Tibial nerve (tissue), 4 donors: ENCODE results near the gene RGS2. TPM values are rescaled to one million over a fixed set of nuclear protein-coding genes. Genes with fewer than 3 reads are reported as not detected.

Source experiments
- DNase-seq, 2 donors: peaks; one replicate each; pipeline ENCODE4 v3.0.0-alpha.2; 2019; ENCODE audit warnings: low spot score in 2 of 2
- H3K27ac ChIP-seq, 4 donors: fragments of 200-600 bp; sonication (generic) in 3 of 4; one replicate each; pipeline ENCODE4 v1.5.1; 2017 to 2019; ENCODE audit warnings: mild to moderate bottlenecking in 1 of 4
- H3K27me3 ChIP-seq, 2 donors: fragments of 200-600 bp; sonication (generic) in 1 of 2; one replicate each; pipeline versions ENCODE4 v1.5.1 to v1.6.0; 2017 to 2019
- H3K36me3 ChIP-seq, 3 donors: fragments of 200-600 bp; sonication (generic); one replicate each; pipeline ENCODE4 v1.5.1; 2018 to 2019
- H3K4me1 ChIP-seq, 4 donors: fragments of 200-600 bp; sonication (generic) in 3 of 4; one replicate each; pipeline ENCODE4 v1.5.1; 2017 to 2019
- H3K4me3 ChIP-seq, 4 donors: fragments of 200-600 bp; sonication (generic) in 3 of 4; one replicate each; pipeline ENCODE4 v1.5.1; 2017 to 2019; ENCODE audit warnings: mild to moderate bottlenecking in 1 of 4, moderate library complexity in 1 of 4
- H3K9me3 ChIP-seq, 4 donors: fragments of 200-600 bp; sonication (generic) in 3 of 4; one replicate each; pipeline ENCODE4 v1.5.1; 2017 to 2019
- EP300 ChIP-seq, 2 donors: sonication (generic); formaldehyde crosslinking; IDR thresholded peaks; one replicate each; pipeline ENCODE4 v1.6.1; 2017; ENCODE audit warnings: antibody characterized with exemption in 2 of 2, mild to moderate bottlenecking in 1 of 2
- POLR2A ChIP-seq, 2 donors: fragments of 450-650 bp; IDR thresholded peaks; one replicate each; pipeline ENCODE4 v1.6.1; 2017; ENCODE audit warnings: antibody characterized with exemption in 2 of 2, mild to moderate bottlenecking in 2 of 2, moderate library complexity in 2 of 2
- WGBS, 2 donors: methylation state at CpG; one replicate each; pipeline ENCODE4 v1.1.5; 2018; 5-methylcytosine and 5-hydroxymethylcytosine counted together
- total RNA-seq, 4 donors: library from RNA; depleted of rRNA; stranded (reverse); fragments of >200 nt; gene quantifications; one replicate each; pipeline ENCODE4 v1.1.0, GENCODE V29; 2016
- TF ChIP-seq, protein P1 (sequence below), 5 experiments: fragments of 200-600 bp in 3 of 5; fragments of 450-650 bp in 2 of 5; sonication (generic) in 3 of 5; IDR thresholded peaks; one replicate each; pipeline ENCODE4 v1.5.1; 2016 to 2019; ENCODE audit warnings: antibody characterized with exemption in 5 of 5, mild to moderate bottlenecking in 3 of 5, moderate library complexity in 2 of 5

The RGS2 gene
- total RNA-seq, 4 donors from 2014 or later: 15.0 to 38.6 (median 31.1) TPM

DNA sequence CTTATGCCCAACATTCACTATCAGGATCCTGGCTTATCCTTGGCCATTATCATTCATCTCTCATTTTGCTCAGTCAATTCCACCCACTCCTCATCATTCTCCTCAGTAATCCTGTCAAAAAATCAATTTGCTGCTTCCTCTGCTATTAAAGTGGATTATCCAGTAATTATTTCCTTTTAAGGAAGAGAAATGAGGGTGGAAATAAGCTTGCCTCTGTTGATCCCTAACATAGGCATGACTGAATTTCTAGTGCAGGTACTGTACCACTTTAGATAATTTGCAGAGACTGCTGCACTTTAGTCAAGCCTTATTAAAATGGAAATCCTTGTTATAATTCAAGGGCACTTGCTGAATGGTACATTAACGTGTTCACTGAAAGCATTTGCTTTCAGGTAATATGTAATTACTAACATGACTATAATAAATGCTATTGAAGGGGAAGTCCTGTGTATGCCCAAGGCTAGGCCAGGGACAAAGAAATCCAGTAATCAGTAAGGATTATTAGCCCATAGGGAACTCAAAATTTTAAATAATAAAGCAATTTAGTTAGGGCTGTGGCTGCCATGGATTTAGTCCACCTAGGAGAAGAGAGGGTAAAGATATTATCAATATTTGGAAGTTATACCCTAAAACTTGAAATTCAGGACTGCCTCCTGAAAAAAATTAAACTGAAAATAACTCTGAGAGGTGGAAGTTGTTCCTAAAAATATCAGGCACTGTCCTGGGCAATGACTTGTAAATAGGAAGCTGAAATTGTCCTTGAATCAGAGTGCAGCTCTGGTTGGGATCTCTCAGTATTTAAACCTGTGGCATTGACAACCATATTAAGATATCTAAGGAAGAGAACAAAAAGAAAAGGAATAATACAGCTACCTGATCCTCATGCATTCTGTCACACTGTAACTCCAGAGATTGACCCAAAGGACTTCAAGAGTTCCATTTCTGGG is 43.4 kb downstream of the RGS2 start:
- no peaks in the 10 kb centered on the region for H3K27me3 ChIP-seq
- no peak overlapping the region for H3K4me3 ChIP-seq
- H3K4me1 ChIP-seq: no peaks in the 10 kb centered on the region
- WGBS, 2 donors: 0 to 3% methylated on average over 1 of the region's 1 CpG
- TF ChIP-seq EP300 (IDR thresholded peaks at IDR 0.05): no peak
- TF ChIP-seq, protein P1, sequence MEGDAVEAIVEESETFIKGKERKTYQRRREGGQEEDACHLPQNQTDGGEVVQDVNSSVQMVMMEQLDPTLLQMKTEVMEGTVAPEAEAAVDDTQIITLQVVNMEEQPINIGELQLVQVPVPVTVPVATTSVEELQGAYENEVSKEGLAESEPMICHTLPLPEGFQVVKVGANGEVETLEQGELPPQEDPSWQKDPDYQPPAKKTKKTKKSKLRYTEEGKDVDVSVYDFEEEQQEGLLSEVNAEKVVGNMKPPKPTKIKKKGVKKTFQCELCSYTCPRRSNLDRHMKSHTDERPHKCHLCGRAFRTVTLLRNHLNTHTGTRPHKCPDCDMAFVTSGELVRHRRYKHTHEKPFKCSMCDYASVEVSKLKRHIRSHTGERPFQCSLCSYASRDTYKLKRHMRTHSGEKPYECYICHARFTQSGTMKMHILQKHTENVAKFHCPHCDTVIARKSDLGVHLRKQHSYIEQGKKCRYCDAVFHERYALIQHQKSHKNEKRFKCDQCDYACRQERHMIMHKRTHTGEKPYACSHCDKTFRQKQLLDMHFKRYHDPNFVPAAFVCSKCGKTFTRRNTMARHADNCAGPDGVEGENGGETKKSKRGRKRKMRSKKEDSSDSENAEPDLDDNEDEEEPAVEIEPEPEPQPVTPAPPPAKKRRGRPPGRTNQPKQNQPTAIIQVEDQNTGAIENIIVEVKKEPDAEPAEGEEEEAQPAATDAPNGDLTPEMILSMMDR (IDR thresholded peaks at IDR 0.05): no peak
- TF ChIP-seq POLR2A (IDR thresholded peaks at IDR 0.05): no peak
- no peaks in the 10 kb centered on the region for H3K36me3 ChIP-seq
- no peak overlapping the region for H3K27ac ChIP-seq
- no peaks in the 10 kb centered on the region for H3K9me3 ChIP-seq
- DNase-seq: no peak

DNA sequence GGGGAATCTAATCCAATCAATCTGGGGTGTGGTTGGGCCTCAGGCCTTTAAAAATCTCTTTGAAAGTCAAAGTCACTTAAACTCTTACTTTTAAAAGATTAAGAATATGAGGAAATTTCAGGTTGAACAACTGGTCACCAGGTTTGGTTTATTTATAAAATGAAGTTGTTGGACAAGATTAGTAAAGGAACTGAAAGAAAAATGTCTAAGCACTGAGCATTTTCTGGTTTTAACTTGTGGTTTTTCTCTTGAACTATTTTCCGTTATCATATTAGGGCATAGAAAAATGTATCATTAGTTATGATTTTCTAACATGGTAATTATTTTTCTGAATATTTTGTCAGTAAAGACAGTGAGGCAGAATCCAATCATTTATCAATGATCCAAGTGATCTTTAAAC is 49.6 kb downstream of the RGS2 start:
- no peak overlapping the region for H3K4me3 ChIP-seq
- H3K9me3 ChIP-seq: no peaks in the 10 kb centered on the region
- H3K36me3 ChIP-seq: no peaks in the 10 kb centered on the region
- H3K27me3 ChIP-seq: no peaks in the 10 kb centered on the region
- 64 to 69% methylated on average over 1 of the region's 1 CpG for WGBS, 2 donors
- H3K27ac ChIP-seq: no peak overlapping the region
- no peak for DNase-seq
- no peaks in the 10 kb centered on the region for H3K4me1 ChIP-seq
- TF ChIP-seq POLR2A (IDR thresholded peaks at IDR 0.05): no peak
- TF ChIP-seq, protein P1 (IDR thresholded peaks at IDR 0.05): no peak
- TF ChIP-seq EP300 (IDR thresholded peaks at IDR 0.05): no peak

GRCh38 chr1:192859808-192860207 is 51.0 kb downstream of the RGS2 start:
- no peaks in the 10 kb centered on the region for H3K4me1 ChIP-seq
- DNase-seq: no peak
- TF ChIP-seq POLR2A (IDR thresholded peaks at IDR 0.05) (no peak), EP300 (IDR thresholded peaks at IDR 0.05) (no peak)
- TF ChIP-seq, protein P1 (IDR thresholded peaks at IDR 0.05): no peak

DNA sequence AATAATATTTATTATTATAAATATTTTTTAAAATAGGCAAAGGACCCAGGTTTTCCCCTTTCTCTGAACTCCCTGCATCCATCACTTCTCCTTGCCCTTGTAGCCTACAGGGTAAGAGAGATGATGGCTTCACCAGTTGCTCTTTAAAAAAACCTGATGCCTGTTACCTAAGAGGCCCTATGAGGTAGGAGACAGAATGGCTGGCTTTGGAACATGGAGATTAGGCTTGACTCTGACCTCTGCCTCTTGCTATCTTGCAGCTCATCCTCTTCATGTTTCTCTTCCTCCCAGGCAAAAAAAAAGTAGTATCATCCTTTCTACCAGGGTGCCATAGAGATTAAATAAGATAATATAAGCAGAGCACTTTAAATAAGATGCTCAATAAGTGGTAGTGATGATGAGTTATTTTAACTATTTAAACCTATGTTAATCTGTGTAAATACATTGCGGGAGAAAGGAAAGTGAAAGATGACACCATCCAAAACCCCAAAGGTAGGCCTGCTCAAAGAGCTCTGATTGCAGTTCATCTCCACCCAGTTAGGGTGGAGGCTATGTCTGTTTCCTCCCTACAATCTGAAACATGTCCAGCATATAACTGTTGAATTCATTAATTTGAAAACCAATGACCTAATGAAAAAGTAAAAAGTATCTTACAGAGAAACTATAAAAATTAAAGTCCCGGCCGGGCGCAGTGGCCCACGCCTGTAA is 51.8 kb downstream of the RGS2 start:
- no peaks in the 10 kb centered on the region for H3K4me1 ChIP-seq
- TF ChIP-seq EP300 (IDR thresholded peaks at IDR 0.05) (no peak), POLR2A (IDR thresholded peaks at IDR 0.05) (no peak)
- TF ChIP-seq, protein P1 (IDR thresholded peaks at IDR 0.05): no peak
- 76 to 81% methylated on average over 5 of the region's 5 CpGs for WGBS, 2 donors
- no peaks in the 10 kb centered on the region for H3K27me3 ChIP-seq
- DNase-seq: no peak
- H3K27ac ChIP-seq: no peak overlapping the region
- H3K36me3 ChIP-seq: no peaks in the 10 kb centered on the region
- no peaks in the 10 kb centered on the region for H3K9me3 ChIP-seq
- no peak overlapping the region for H3K4me3 ChIP-seq

More at GRCh38 chr1:192859808-192860207, 51.0 kb downstream of the RGS2 start:
- Histone ChIP-seq H3K36me3 (no peaks in the 10 kb centered on the region), H3K4me3 (no peak overlapping the region), H3K27me3 (no peaks in the 10 kb centered on the region), H3K27ac (no peak overlapping the region), H3K9me3 (no peaks in the 10 kb centered on the region)

DNA sequence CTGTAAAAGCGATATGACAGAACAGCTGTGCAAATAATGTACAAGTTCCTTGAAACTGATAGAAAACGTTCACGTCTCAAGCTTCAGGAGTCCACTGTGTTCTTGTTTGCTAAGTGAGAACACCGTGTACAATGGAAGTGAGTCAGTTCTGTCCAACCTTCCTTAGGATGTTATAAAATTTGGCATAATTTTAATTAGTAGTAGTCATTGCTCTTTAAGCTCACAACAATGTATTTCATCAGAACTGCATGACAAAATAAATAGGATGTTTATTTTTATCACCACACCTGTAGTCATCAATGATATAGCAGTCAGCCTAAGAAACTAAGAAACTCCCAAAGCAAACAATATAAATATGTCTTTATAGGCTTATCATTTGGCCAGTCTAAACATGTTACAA is 53.0 kb downstream of the RGS2 start:
- WGBS, 2 donors: 80 to 82% methylated on average over 4 of the region's 4 CpGs

More for the DNA sequence above, 53.0 kb downstream of the RGS2 start:
- Histone ChIP-seq H3K9me3 (no peaks in the 10 kb centered on the region), H3K27ac (no peak overlapping the region), H3K36me3 (no peaks in the 10 kb centered on the region), H3K4me3 (no peak overlapping the region), H3K27me3 (no peaks in the 10 kb centered on the region), H3K4me1 (no peaks in the 10 kb centered on the region)
- TF ChIP-seq, protein P1 (IDR thresholded peaks at IDR 0.05): no peak
- no peak for TF ChIP-seq EP300 (IDR thresholded peaks at IDR 0.05)
- TF ChIP-seq POLR2A (IDR thresholded peaks at IDR 0.05): no peak
- no peak for DNase-seq
